ENCODE measurements around the gene SERHL2.
"Not testable (repeated sequence)": the region's sequence is repeated elsewhere in the genome, so short reads cannot be mapped to it uniquely, and the experiment has no call there.

Gene SERHL2

DNA sequence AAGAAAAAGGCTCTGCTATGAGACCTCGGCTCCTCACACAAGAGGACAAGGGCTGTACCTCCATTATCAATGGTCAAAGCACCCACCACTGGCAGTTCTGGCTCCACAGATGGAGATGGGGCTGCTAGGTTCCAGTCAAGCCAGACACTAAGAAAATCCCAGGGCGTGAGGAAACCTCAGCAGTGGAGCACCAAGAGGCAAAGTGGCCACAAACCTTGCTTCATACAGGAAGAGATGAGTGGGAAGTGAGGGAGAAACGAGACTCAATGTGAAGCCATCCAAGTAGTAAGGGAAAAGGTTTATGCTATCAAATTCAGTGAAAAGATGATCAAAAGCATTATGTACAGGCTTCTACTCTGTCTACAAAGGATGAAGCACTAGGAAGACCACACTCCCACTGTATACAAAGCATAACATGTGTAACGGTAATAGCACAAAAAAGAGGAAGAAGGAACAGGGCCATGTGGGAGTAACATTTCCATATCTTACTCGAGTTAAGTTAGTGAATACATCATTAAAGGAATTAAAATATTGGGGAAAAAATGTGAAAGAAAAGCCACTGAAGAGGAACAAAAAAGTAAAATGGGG is 33.9 kb downstream of the SERHL2 start:
- Histone ChIP-seq H3K4me3 (ENCODE audit: low read depth, low read length) (no peak overlapping the region), H3K27me3 (ENCODE audit: control insufficient read depth, insufficient read depth, low read length) (no peaks in the 10 kb centered on the region), H3K27ac (ENCODE audit: low read depth, low read length) (no peak overlapping the region), H3K4me1 (ENCODE audit: control insufficient read depth, insufficient read depth, low read length) (no peaks in the 10 kb centered on the region), H3K36me3 (ENCODE audit: control insufficient read depth, insufficient read depth, low read length) (peaks cover 93% of the 10 kb centered on the region), H3K9ac (ENCODE audit: low read length) (no peak overlapping the region), H3K9me3 (ENCODE audit: control insufficient read depth, insufficient read depth, low read depth, low read length) (no peaks in the 10 kb centered on the region)

DNA sequence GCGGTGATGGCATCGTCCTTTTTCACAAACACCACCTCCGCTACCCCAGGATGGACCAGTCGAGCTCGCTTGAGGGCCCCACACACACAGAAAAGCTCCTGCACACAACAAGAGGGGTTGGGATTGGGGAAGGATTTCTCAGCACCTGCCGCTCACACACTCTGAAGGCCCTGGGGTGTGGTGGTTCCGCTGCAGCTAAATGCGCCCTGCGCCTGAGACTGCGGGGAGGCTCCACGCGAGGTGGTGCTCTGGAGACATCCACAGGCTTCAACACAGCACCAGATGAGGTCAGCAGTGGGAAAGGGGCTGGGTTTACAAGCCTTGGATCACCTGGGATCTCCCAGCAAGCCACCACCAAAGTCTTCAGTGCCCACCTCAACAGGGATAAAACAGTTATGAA is 38.2 kb downstream of the SERHL2 start:
- Histone ChIP-seq H3K4me3 (ENCODE audit: low read depth, low read length) (no peak overlapping the region), H3K27me3 (ENCODE audit: control insufficient read depth, insufficient read depth, low read length) (no peaks in the 10 kb centered on the region), H3K9me3 (ENCODE audit: control insufficient read depth, insufficient read depth, low read depth, low read length) (no peaks in the 10 kb centered on the region), H3K36me3 (ENCODE audit: control insufficient read depth, insufficient read depth, low read length) (peaks cover 93% of the 10 kb centered on the region), H3K27ac (ENCODE audit: low read depth, low read length) (no peak overlapping the region), H3K4me1 (ENCODE audit: control insufficient read depth, insufficient read depth, low read length) (no peaks in the 10 kb centered on the region), H3K9ac (ENCODE audit: low read length) (no peak overlapping the region)

DNA sequence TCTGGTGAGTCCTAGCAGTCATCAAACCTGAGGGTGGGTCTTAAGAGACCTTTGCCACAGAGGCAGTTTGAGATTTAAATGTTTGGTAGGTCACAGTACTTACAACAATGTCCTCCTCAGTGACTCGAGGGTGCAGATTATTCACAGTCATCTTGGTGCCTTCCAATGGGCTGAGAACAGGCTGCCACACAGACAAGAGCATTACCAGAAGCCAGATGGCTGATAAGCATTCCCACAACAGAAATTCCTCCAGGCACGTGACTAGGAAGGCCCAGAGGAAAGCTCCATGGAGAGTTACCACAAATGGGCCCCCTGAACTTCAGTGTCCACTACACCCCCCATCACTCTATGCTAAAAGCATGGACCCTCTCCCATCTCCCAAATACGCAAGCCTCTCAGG is 41.7 kb downstream of the SERHL2 start:
- Histone ChIP-seq H3K9ac (ENCODE audit: low read length) (no peak overlapping the region), H3K27me3 (ENCODE audit: control insufficient read depth, insufficient read depth, low read length) (no peaks in the 10 kb centered on the region), H3K27ac (ENCODE audit: low read depth, low read length) (no peak overlapping the region), H3K4me3 (ENCODE audit: low read depth, low read length) (no peak overlapping the region), H3K9me3 (ENCODE audit: control insufficient read depth, insufficient read depth, low read depth, low read length) (no peaks in the 10 kb centered on the region), H3K36me3 (ENCODE audit: control insufficient read depth, insufficient read depth, low read length) (peaks cover 91% of the 10 kb centered on the region), H3K4me1 (ENCODE audit: control insufficient read depth, insufficient read depth, low read length) (no peaks in the 10 kb centered on the region)

DNA sequence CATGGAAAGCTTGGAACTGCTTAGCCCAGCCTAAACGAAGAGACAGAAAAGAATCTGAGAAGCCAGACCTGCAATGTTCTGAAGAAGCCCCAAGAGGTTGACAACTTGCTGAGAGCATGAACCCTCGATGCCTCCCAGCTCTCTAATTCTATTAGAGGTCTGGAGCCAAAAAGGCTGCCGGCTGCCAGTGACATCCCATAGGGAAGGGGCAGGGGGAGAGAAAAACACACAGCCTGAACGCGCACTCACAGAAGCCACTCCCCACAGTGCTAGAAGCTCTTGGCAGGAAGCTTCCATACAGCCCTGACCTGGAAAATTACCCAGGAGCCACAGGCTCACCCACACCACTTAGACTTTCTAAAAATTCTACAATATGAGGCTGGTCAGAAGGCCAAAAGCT is 42.6 kb downstream of the SERHL2 start:
- H3K4me1 ChIP-seq (ENCODE audit: control insufficient read depth, insufficient read depth, low read length): no peaks in the 10 kb centered on the region
- H3K27ac ChIP-seq (ENCODE audit: low read depth, low read length): no peak overlapping the region
- H3K4me3 ChIP-seq (ENCODE audit: low read depth, low read length): no peak overlapping the region
- no peaks in the 10 kb centered on the region for H3K27me3 ChIP-seq (ENCODE audit: control insufficient read depth, insufficient read depth, low read length)
- H3K9me3 ChIP-seq (ENCODE audit: control insufficient read depth, insufficient read depth, low read depth, low read length): no peaks in the 10 kb centered on the region
- H3K36me3 ChIP-seq (ENCODE audit: control insufficient read depth, insufficient read depth, low read length): peaks cover 90% of the 10 kb centered on the region
- no peak overlapping the region for H3K9ac ChIP-seq (ENCODE audit: low read length)

DNA sequence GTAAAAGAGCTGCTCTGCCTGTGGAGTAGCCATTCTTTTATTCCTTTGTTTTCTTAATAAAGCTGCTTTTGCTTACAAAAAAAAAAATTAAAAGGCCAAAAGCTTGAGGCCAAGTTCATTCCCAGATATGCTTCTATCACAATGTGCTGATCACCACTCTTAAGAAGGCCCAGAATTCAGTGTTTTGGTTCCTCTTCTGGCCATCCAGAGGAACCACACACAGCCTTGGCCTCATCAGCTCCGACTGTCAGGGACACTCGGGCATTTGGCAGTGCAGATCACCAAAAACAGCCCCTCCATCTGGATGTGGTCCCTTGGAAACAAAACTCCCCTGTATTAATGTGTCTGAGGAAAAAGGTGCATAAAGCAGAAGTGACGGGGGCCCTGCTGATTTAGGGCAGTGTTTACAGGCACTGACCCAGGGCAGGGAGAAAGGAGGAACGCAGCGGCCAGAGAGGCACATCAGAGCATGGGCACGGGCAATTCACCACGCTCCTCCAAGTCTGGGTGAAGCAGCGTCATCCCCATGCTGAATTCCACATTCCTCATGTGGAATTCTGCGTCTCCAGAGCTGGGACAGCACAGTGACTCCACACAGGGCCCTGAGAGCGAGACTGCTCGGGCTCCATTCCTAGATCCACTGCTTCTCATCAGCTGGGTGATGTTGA is 43.2 kb downstream of the SERHL2 start:
- peaks cover 88% of the 10 kb centered on the region for H3K36me3 ChIP-seq (ENCODE audit: control insufficient read depth, insufficient read depth, low read length)
- no peak overlapping the region for H3K9ac ChIP-seq (ENCODE audit: low read length)
- no peak overlapping the region for H3K27ac ChIP-seq (ENCODE audit: low read depth, low read length)
- H3K27me3 ChIP-seq (ENCODE audit: control insufficient read depth, insufficient read depth, low read length): no peaks in the 10 kb centered on the region
- no peaks in the 10 kb centered on the region for H3K9me3 ChIP-seq (ENCODE audit: control insufficient read depth, insufficient read depth, low read depth, low read length)
- H3K4me1 ChIP-seq (ENCODE audit: control insufficient read depth, insufficient read depth, low read length): no peaks in the 10 kb centered on the region
- no peak overlapping the region for H3K4me3 ChIP-seq (ENCODE audit: low read depth, low read length)

- no peak overlapping the region for H3K4me3 ChIP-seq (ENCODE audit: low read depth, low read length)
- H3K27me3 ChIP-seq (ENCODE audit: control insufficient read depth, insufficient read depth, low read length): no peaks in the 10 kb centered on the region
- no peaks in the 10 kb centered on the region for H3K4me1 ChIP-seq (ENCODE audit: control insufficient read depth, insufficient read depth, low read length)
- H3K36me3 ChIP-seq (ENCODE audit: control insufficient read depth, insufficient read depth, low read length): peaks cover 73% of the 10 kb centered on the region
- H3K27ac ChIP-seq (ENCODE audit: low read depth, low read length): no peak overlapping the region
- H3K9me3 ChIP-seq (ENCODE audit: control insufficient read depth, insufficient read depth, low read depth, low read length): no peaks in the 10 kb centered on the region; the same call in 1 of the 2 replicates
- H3K9ac ChIP-seq (ENCODE audit: low read length): no peak overlapping the region
These were observed 48.2 kb downstream of the SERHL2 start for GRCh38 chr22:42601879-42602465.

DNA sequence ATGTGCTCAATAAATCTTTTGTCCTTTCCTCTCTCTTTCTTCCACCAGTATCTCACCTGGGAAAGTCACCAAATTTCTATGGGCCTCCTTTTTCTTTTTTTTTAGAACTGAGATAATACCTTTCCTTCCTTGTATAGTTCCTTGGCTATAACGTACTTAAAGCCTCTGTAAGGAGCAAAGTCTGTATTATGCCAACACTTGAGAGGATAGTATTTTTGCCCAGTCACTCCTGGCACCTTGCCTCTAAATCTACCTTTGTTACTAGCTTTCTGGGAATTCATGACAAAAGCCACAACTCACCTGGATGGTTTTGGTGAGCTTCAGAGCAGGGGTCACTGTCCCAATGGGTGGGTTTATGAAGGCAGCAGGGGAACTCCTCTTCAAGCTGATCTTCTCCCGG is 48.7 kb downstream of the SERHL2 start:
- no peaks in the 10 kb centered on the region for H3K27me3 ChIP-seq (ENCODE audit: control insufficient read depth, insufficient read depth, low read length)
- no peak overlapping the region for H3K27ac ChIP-seq (ENCODE audit: low read depth, low read length)
- H3K4me3 ChIP-seq (ENCODE audit: low read depth, low read length): no peak overlapping the region
- H3K4me1 ChIP-seq (ENCODE audit: control insufficient read depth, insufficient read depth, low read length): no peaks in the 10 kb centered on the region
- H3K36me3 ChIP-seq (ENCODE audit: control insufficient read depth, insufficient read depth, low read length): peaks cover 68% of the 10 kb centered on the region
- no peak overlapping the region for H3K9ac ChIP-seq (ENCODE audit: low read length)
- no peaks in the 10 kb centered on the region; the same call in 1 of the 2 replicates for H3K9me3 ChIP-seq (ENCODE audit: control insufficient read depth, insufficient read depth, low read depth, low read length)

- Histone ChIP-seq H3K4me1 (ENCODE audit: control insufficient read depth, insufficient read depth, low read length) (no peaks in the 10 kb centered on the region), H3K9ac (ENCODE audit: low read length) (no peak overlapping the region), H3K36me3 (ENCODE audit: control insufficient read depth, insufficient read depth, low read length) (peaks cover 67% of the 10 kb centered on the region), H3K27me3 (ENCODE audit: control insufficient read depth, insufficient read depth, low read length) (no peaks in the 10 kb centered on the region), H3K4me3 (ENCODE audit: low read depth, low read length) (no peak overlapping the region), H3K27ac (ENCODE audit: low read depth, low read length) (no peak overlapping the region), H3K9me3 (ENCODE audit: control insufficient read depth, insufficient read depth, low read depth, low read length) (no peaks in the 10 kb centered on the region; the same call in 1 of the 2 replicates)
These were observed 49.7 kb downstream of the SERHL2 start for GRCh38 chr22:42603427-42603826.

DNA sequence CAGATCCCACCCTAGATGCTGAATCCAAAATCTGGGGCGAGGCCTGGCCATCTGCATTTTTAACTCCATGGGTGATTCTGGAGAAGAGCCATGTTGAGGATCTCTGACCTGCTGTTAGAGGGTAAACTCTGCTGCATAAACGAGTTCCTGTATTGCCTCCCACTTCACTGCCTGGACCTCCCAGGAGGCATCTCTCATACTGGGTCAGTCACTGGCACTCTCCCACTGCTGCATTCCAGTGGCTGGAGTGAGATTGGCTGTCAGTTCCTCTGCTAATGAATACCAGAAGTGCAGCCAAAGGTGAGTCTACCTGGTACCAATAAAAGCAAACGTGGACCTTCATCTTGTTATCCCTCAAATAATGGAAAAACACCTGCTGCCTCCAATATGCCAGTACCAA is 50.6 kb downstream of the SERHL2 start:
- H3K36me3 ChIP-seq (ENCODE audit: control insufficient read depth, insufficient read depth, low read length): peaks cover 60% of the 10 kb centered on the region
- H3K9me3 ChIP-seq (ENCODE audit: control insufficient read depth, insufficient read depth, low read depth, low read length): no peaks in the 10 kb centered on the region; the same call in 1 of the 2 replicates
- no peak overlapping the region for H3K4me3 ChIP-seq (ENCODE audit: low read depth, low read length)
- H3K4me1 ChIP-seq (ENCODE audit: control insufficient read depth, insufficient read depth, low read length): peaks cover 5% of the 10 kb centered on the region; the same call in 1 of the 2 replicates
- no peak overlapping the region for H3K9ac ChIP-seq (ENCODE audit: low read length)
- no peak overlapping the region for H3K27ac ChIP-seq (ENCODE audit: low read depth, low read length)
- H3K27me3 ChIP-seq (ENCODE audit: control insufficient read depth, insufficient read depth, low read length): no peaks in the 10 kb centered on the region

DNA sequence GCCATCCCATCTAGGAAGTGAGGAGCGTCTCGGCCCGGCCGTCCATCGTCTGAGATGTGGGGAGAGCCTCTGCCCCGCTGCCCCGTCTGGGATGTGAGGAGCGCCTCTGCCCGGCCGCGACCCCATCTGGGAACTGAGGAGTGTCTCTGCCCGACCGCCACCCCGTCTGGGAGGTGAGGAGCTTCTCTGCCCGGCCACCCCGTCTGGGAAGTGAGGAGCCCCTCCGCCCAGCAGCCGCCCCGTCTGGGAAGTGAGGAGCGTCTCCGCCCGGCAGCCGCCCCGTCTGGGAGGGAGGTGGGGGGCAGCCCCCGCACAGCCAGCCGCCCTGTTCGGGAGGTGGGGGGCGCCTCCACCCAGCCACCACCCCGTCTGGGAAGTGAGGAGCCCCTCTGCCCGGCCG is 53.9 kb downstream of the SERHL2 start:
- not testable (repeated sequence) for H3K27me3 ChIP-seq (ENCODE audit: control insufficient read depth, insufficient read depth, low read length); H3K4me3 ChIP-seq (ENCODE audit: low read depth, low read length); H3K9me3 ChIP-seq (ENCODE audit: control insufficient read depth, insufficient read depth, low read depth, low read length); H3K9ac ChIP-seq (ENCODE audit: low read length); H3K27ac ChIP-seq (ENCODE audit: low read depth, low read length); H3K4me1 ChIP-seq (ENCODE audit: control insufficient read depth, insufficient read depth, low read length)
- peaks cover 55% of the 10 kb centered on the region for H3K36me3 ChIP-seq (ENCODE audit: control insufficient read depth, insufficient read depth, low read length)

DNA sequence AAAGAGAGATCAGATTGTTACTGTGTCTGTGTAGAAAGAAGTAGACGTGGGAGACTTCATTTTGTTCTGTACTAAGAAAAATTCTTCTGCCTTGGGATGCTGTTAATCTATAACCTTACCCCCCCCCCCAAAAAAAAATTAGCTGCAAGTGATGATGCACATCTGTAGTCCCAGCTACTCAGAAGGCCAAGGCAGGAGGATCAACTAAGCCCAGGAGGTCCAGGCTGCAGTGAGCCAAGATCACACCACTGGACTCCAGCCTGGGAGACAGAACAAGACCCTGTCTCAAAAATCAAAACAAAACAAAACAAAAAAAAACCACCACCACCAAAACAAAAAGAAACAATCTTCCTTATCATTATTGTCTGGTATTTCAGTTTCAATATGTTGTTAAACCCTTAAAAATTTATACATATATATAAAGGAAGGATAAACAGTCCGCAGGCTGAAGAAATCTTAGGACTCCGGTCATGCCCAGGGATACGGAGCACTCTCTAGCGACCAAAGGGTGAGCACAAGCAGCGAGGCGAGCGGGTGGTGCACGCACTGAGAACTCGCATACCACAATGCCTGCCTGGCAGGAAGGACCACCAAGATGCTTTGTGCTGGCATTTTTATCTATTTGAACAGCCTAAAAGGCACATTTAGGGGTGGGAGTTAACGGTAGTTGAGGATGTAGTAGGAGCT is 54.5 kb downstream of the SERHL2 start:
- Histone ChIP-seq H3K36me3 (ENCODE audit: control insufficient read depth, insufficient read depth, low read length) (peaks cover 52% of the 10 kb centered on the region), H3K9me3 (ENCODE audit: control insufficient read depth, insufficient read depth, low read depth, low read length) (no peaks in the 10 kb centered on the region; the same call in 1 of the 2 replicates), H3K4me1 (ENCODE audit: control insufficient read depth, insufficient read depth, low read length) (peaks cover 8% of the 10 kb centered on the region; the same call in 1 of the 2 replicates), H3K4me3 (ENCODE audit: low read depth, low read length) (no peak overlapping the region), H3K9ac (ENCODE audit: low read length) (no peak overlapping the region), H3K27me3 (ENCODE audit: control insufficient read depth, insufficient read depth, low read length) (no peaks in the 10 kb centered on the region), H3K27ac (ENCODE audit: low read depth, low read length) (no peak overlapping the region)

Measured in HUES6 (cell line).